ENCODE data around the gene CALU. TPM values are rescaled to one million over a fixed set of nuclear protein-coding genes. Genes with fewer than 3 reads are reported as not detected.
A peak's percentile ranks its signal among the peaks of the same experiment; 100 is the strongest.

Gene CALU
- total and polyA plus RNA-seq, 5 donors from 2014 or later, result 19.1 to 30.2 (median 23.9) TPM

- ATAC-seq (ENCODE audit: low read depth in 2 of 2) (no peak), DNase-seq (no peak)
- Mint-ChIP-seq H3K36me3 (peaks cover 20% of the 10 kb centered on the region), H3K27me3 (no peaks in the 10 kb centered on the region), H3K4me1 (no peaks in the 10 kb centered on the region), H3K4me3 (no peak overlapping the region), H3K9me3 (no peaks in the 10 kb centered on the region), H3K27ac (no peak overlapping the region)
- Histone ChIP-seq H3K4me1 (ENCODE audit: control insufficient read depth, insufficient read depth, low read length, poor library complexity, severe bottlenecking) (no peaks in the 10 kb centered on the region), H3K9me3 (ENCODE audit: control insufficient read depth in 2 of 2, low read length in 2 of 2) (no peaks in the 10 kb centered on the region), H3K36me3 (ENCODE audit: control insufficient read depth, insufficient read depth, low read length) (peaks cover 12% of the 10 kb centered on the region), H3K27ac (ENCODE audit: insufficient read depth, low read length, poor library complexity, severe bottlenecking) (no peak overlapping the region), H3K4me3 (ENCODE audit: low read depth, low read length) (no peak overlapping the region), H3K27me3 (ENCODE audit: control insufficient read depth, insufficient read depth, low read length) (no peaks in the 10 kb centered on the region)
Observed at GRCh38 chr7:128809363-128809762, 70.2 kb downstream of the CALU start.

GRCh38 chr7:128810473-128810872 is 71.3 kb downstream of the CALU start:
- no peak overlapping the region for H3K4me3 ChIP-seq (ENCODE audit: low read depth, low read length)
- DNase-seq (no peak), ATAC-seq (ENCODE audit: low read depth in 2 of 2) (no peak)
- Mint-ChIP-seq H3K27ac (no peak overlapping the region), H3K27me3 (no peaks in the 10 kb centered on the region), H3K4me1 (no peaks in the 10 kb centered on the region), H3K4me3 (no peak overlapping the region), H3K9me3 (no peaks in the 10 kb centered on the region), H3K36me3 (peaks cover 20% of the 10 kb centered on the region)
- H3K9me3 ChIP-seq (ENCODE audit: control insufficient read depth in 2 of 2, low read length in 2 of 2), result no peaks in the 10 kb centered on the region
- no peaks in the 10 kb centered on the region for H3K27me3 ChIP-seq (ENCODE audit: control insufficient read depth, insufficient read depth, low read length)
- no peaks in the 10 kb centered on the region for H3K4me1 ChIP-seq (ENCODE audit: control insufficient read depth, insufficient read depth, low read length, poor library complexity, severe bottlenecking)
- peaks cover 3% of the 10 kb centered on the region for H3K36me3 ChIP-seq (ENCODE audit: control insufficient read depth, insufficient read depth, low read length)
- no peak overlapping the region for H3K27ac ChIP-seq (ENCODE audit: insufficient read depth, low read length, poor library complexity, severe bottlenecking)

- H3K27me3 Mint-ChIP-seq, result no peaks in the 10 kb centered on the region
- no peaks in the 10 kb centered on the region for H3K9me3 Mint-ChIP-seq
- Histone ChIP-seq H3K36me3 (ENCODE audit: control insufficient read depth, insufficient read depth, low read length) (peaks cover 2% of the 10 kb centered on the region), H3K4me1 (ENCODE audit: control insufficient read depth, insufficient read depth, low read length, poor library complexity, severe bottlenecking) (no peaks in the 10 kb centered on the region), H3K4me3 (ENCODE audit: low read depth, low read length) (no peak overlapping the region), H3K27me3 (ENCODE audit: control insufficient read depth, insufficient read depth, low read length) (no peaks in the 10 kb centered on the region), H3K9me3 (ENCODE audit: control insufficient read depth in 2 of 2, low read length in 2 of 2) (no peaks in the 10 kb centered on the region), H3K27ac (ENCODE audit: insufficient read depth, low read length, poor library complexity, severe bottlenecking) (no peak overlapping the region)
- no peak overlapping the region for H3K4me3 Mint-ChIP-seq
- DNase-seq (no peak), ATAC-seq (ENCODE audit: low read depth in 2 of 2) (no peak)
- H3K27ac Mint-ChIP-seq, result no peak overlapping the region
- peaks cover 17% of the 10 kb centered on the region for H3K36me3 Mint-ChIP-seq
- no peaks in the 10 kb centered on the region for H3K4me1 Mint-ChIP-seq
Observed at GRCh38 chr7:128810997-128811396, 71.8 kb downstream of the CALU start.

GRCh38 chr7:128811631-128812430 is 72.7 kb downstream of the CALU start:
- Mint-ChIP-seq H3K27me3 (no peaks in the 10 kb centered on the region), H3K4me1 (no peaks in the 10 kb centered on the region), H3K4me3 (no peak overlapping the region), H3K36me3 (peaks cover 10% of the 10 kb centered on the region), H3K27ac (no peak overlapping the region), H3K9me3 (no peaks in the 10 kb centered on the region)
- H3K27me3 ChIP-seq (ENCODE audit: control insufficient read depth, insufficient read depth, low read length), result no peaks in the 10 kb centered on the region
- no peaks in the 10 kb centered on the region for H3K9me3 ChIP-seq (ENCODE audit: control insufficient read depth in 2 of 2, low read length in 2 of 2)
- H3K4me3 ChIP-seq (ENCODE audit: low read depth, low read length), result no peak overlapping the region
- peaks cover 2% of the 10 kb centered on the region for H3K36me3 ChIP-seq (ENCODE audit: control insufficient read depth, insufficient read depth, low read length)
- no peak for ATAC-seq (ENCODE audit: low read depth in 2 of 2)
- no peaks in the 10 kb centered on the region for H3K4me1 ChIP-seq (ENCODE audit: control insufficient read depth, insufficient read depth, low read length, poor library complexity, severe bottlenecking)
- DNase-seq, result no peak
- H3K27ac ChIP-seq (ENCODE audit: insufficient read depth, low read length, poor library complexity, severe bottlenecking), result no peak overlapping the region

GRCh38 chr7:128812514-128813168 is 73.5 kb downstream of the CALU start:
- no peaks in the 10 kb centered on the region for H3K27me3 ChIP-seq (ENCODE audit: control insufficient read depth, insufficient read depth, low read length)
- no peaks in the 10 kb centered on the region for H3K9me3 Mint-ChIP-seq
- ATAC-seq (ENCODE audit: low read depth in 2 of 2) (no peak), DNase-seq (no peak)
- H3K9me3 ChIP-seq (ENCODE audit: control insufficient read depth in 2 of 2, low read length in 2 of 2), result no peaks in the 10 kb centered on the region
- H3K27me3 Mint-ChIP-seq, result no peaks in the 10 kb centered on the region
- no peak overlapping the region for H3K4me3 ChIP-seq (ENCODE audit: low read depth, low read length)
- H3K27ac ChIP-seq (ENCODE audit: insufficient read depth, low read length, poor library complexity, severe bottlenecking), result no peak overlapping the region
- H3K4me3 Mint-ChIP-seq, result no peak overlapping the region
- H3K36me3 Mint-ChIP-seq, result peaks cover 11% of the 10 kb centered on the region
- H3K4me1 Mint-ChIP-seq, result no peaks in the 10 kb centered on the region
- H3K36me3 ChIP-seq (ENCODE audit: control insufficient read depth, insufficient read depth, low read length), result peaks cover 2% of the 10 kb centered on the region
- no peaks in the 10 kb centered on the region for H3K4me1 ChIP-seq (ENCODE audit: control insufficient read depth, insufficient read depth, low read length, poor library complexity, severe bottlenecking)
- H3K27ac Mint-ChIP-seq, result no peak overlapping the region

GRCh38 chr7:128814499-128814898 is 75.3 kb downstream of the CALU start:
- H3K9me3 ChIP-seq (ENCODE audit: control insufficient read depth in 2 of 2, low read length in 2 of 2), result no peaks in the 10 kb centered on the region
- Mint-ChIP-seq H3K27me3 (no peaks in the 10 kb centered on the region), H3K4me3 (no peak overlapping the region), H3K27ac (peak overlapping the region in 2 of 3 donors; percentile 9 to 55), H3K4me1 (peaks cover 0 to 4% (median 0%) of the 10 kb centered on the region in 4 donors), H3K9me3 (no peaks in the 10 kb centered on the region), H3K36me3 (peaks cover 16% of the 10 kb centered on the region)
- peaks cover 2% of the 10 kb centered on the region for H3K36me3 ChIP-seq (ENCODE audit: control insufficient read depth, insufficient read depth, low read length)
- H3K4me3 ChIP-seq (ENCODE audit: low read depth, low read length), result no peak overlapping the region
- DNase-seq (no peak), ATAC-seq (ENCODE audit: low read depth in 2 of 2) (no peak)
- no peaks in the 10 kb centered on the region for H3K27me3 ChIP-seq (ENCODE audit: control insufficient read depth, insufficient read depth, low read length)
- no peaks in the 10 kb centered on the region for H3K4me1 ChIP-seq (ENCODE audit: control insufficient read depth, insufficient read depth, low read length, poor library complexity, severe bottlenecking)
- H3K27ac ChIP-seq (ENCODE audit: insufficient read depth, low read length, poor library complexity, severe bottlenecking), result no peak overlapping the region

- Mint-ChIP-seq H3K36me3 (peaks cover 9% of the 10 kb centered on the region), H3K4me3 (no peak overlapping the region), H3K9me3 (no peaks in the 10 kb centered on the region), H3K27ac (no peak overlapping the region), H3K27me3 (no peaks in the 10 kb centered on the region), H3K4me1 (peaks cover 0 to 11% (median 3%) of the 10 kb centered on the region in 4 donors)
- Histone ChIP-seq H3K27me3 (ENCODE audit: control insufficient read depth, insufficient read depth, low read length) (no peaks in the 10 kb centered on the region), H3K9me3 (ENCODE audit: control insufficient read depth in 2 of 2, low read length in 2 of 2) (no peaks in the 10 kb centered on the region), H3K4me3 (ENCODE audit: low read depth, low read length) (no peak overlapping the region), H3K36me3 (ENCODE audit: control insufficient read depth, insufficient read depth, low read length) (no peaks in the 10 kb centered on the region), H3K4me1 (ENCODE audit: control insufficient read depth, insufficient read depth, low read length, poor library complexity, severe bottlenecking) (no peaks in the 10 kb centered on the region), H3K27ac (ENCODE audit: insufficient read depth, low read length, poor library complexity, severe bottlenecking) (no peak overlapping the region)
- ATAC-seq (ENCODE audit: low read depth in 2 of 2) (no peak), DNase-seq (no peak)
Observed at GRCh38 chr7:128815289-128815942, 76.3 kb downstream of the CALU start.

Data from CD4-positive, CD25-positive, alpha-beta regulatory T cell (primary cell).